IPS DF 6.9 (cell line): ENCODE data around the gene NUP205.

ENCODE experiments used
- DNase-seq: peaks from one replicate; pipeline ENCODE4 v3.0.0-alpha.2; 2013; ENCODE audit warnings: low read depth, low spot score
- H3K27ac ChIP-seq: one replicate; pipeline ENCODE4 v1.5.1; 2013; ENCODE audit warnings: low read length, control low read depth
- H3K27me3 ChIP-seq: 2 replicates; pipeline ENCODE4 v1.6.1; 2013; ENCODE audit warnings: mild to moderate bottlenecking, low read length; ENCODE audit not compliant: control insufficient read depth, insufficient read depth
- H3K36me3 ChIP-seq: 2 replicates; pipeline ENCODE4 v1.6.1; 2013; ENCODE audit warnings: low read length; ENCODE audit not compliant: control insufficient read depth, insufficient read depth
- H3K4me1 ChIP-seq: 2 replicates; pipeline ENCODE4 v1.6.1; 2013; ENCODE audit warnings: low read length; ENCODE audit not compliant: control insufficient read depth, insufficient read depth
- H3K4me3 ChIP-seq: 2 replicates; pipeline ENCODE4 v1.5.1; 2013; ENCODE audit warnings: mild to moderate bottlenecking, low read length
- H3K9me3 ChIP-seq: 2 replicates; pipeline ENCODE4 v1.6.1; 2013; ENCODE audit warnings: low read length, inconsistent platforms; ENCODE audit not compliant: control insufficient read depth, insufficient read depth
- WGBS: extraction: QIAGEN DNeasy Blood & Tissue Kit; methylation state at CpG from one replicate; pipeline ENCODE4 v1.1.7; 2013; ENCODE audit warnings: mixed read lengths, missing lambda C conversion rate; ENCODE audit not compliant: insufficient read length, insufficient coverage; 5-methylcytosine and 5-hydroxymethylcytosine counted together

The NUP205 gene

DNA sequence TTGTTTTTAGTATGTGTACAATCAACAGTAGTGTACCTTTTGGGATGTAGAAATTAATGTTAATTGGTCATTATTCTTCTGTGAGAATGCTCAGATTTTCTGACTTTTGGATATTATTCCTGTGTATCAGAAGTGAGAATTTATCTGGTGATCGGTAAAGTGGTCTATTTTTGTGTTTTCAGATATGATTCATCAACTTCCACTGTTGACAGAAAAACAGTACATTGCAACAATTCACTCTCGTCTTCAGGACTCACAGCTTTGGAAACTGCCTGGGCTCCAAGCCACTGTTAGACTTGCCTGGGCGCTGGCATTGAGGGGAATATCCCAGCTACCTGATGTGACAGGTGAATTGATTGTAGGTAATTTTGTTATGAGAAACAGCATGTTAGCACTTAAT is 20.9 kb downstream of the NUP205 start:
- WGBS: no CpG with 5 or more reads among the region's 3 CpGs
- no peaks in the 10 kb centered on the region for H3K4me1 ChIP-seq
- no peaks in the 10 kb centered on the region for H3K9me3 ChIP-seq
- no peak overlapping the region for H3K27ac ChIP-seq
- peaks cover 22% of the 10 kb centered on the region; the same call in 1 of the 2 replicates for H3K36me3 ChIP-seq
- no peak for DNase-seq
- H3K4me3 ChIP-seq: no peak overlapping the region
- no peaks in the 10 kb centered on the region for H3K27me3 ChIP-seq

DNA sequence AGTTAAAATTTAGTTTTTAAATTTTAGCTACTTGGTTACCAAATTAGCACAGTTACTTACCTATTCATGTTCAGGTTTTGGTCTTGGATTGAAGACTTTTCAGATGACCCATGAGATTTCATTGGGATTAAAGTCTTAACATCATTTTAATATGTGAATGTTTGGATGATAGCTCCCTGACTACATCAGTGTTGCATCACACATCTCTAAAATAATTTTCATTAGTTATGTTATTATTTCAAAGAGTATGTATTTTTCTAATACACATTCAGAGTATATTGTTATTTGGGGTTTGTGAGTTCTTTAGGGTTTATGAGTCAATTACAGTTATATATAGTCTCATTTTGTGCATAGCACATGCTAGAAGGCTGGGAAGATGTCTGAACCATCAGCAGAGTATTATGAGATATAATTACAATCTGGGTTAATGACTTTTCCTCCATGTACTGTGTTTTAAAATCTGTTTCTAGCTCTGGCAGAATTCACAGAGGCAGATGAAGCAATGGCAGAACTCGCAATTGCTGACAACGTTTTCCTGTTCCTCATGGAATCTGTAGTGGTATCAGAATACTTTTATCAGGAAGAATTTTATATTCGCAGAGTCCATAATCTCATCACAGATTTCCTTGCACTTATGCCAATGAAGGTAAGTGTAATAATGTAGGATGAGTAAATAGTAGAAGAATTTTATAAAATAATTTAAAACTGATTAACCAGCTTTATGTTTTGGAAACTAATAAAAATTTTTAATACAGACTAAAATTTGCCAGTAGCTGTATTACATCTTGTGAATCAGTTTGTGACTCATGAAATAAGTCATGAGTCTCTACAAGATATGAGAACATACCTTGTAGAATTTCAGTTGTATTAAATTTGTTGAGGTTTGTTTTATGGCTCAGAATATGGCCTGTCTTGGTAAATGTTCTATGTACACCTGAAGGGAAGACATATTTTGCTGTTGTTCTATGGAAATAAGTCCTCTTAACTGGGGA is 26.9 kb downstream of the NUP205 start:
- Histone ChIP-seq H3K36me3 (peaks cover 4% of the 10 kb centered on the region; the same call in 1 of the 2 replicates), H3K4me3 (no peak overlapping the region), H3K27ac (no peak overlapping the region), H3K27me3 (no peaks in the 10 kb centered on the region), H3K9me3 (no peaks in the 10 kb centered on the region), H3K4me1 (no peaks in the 10 kb centered on the region)
- DNase-seq: no peak
- no CpG with 5 or more reads among the region's 3 CpGs for WGBS

DNA sequence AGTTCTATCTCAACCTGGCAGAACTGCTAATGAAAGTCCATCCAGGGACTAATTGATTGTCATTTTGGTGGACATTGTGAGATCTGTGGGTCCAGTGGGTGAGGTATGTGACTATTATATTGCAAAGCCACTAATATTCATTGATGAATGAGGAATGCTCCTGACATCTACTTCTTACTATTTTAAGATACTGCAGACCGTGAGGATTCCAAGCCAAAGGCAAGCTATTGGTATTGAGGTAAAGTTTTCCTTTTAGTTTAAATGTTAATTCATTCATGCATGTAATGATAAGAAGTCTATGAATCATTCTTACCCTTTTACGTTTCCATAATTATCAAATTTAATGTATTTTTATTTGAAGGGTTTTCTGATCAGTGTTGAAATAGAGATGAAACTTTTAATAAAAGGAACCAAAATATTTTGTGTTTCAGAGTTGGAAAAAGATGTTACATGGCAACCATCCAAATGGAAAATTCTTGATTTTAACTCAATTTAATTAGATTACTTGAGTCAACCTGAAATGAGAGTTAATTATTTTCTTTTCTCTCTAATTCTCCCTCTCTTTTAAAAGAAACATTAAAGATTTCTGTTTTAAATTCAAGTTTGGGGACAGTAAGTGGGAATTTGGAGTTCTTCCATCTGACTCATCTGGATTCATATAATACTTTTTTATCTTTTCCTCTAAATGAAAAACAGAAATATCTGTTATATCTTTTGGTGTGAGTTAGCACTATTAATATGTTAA is 39.6 kb downstream of the NUP205 start:
- Histone ChIP-seq H3K27me3 (no peaks in the 10 kb centered on the region), H3K4me1 (no peaks in the 10 kb centered on the region), H3K27ac (no peak overlapping the region), H3K36me3 (peaks cover 10% of the 10 kb centered on the region; the same call in 1 of the 2 replicates), H3K9me3 (no peaks in the 10 kb centered on the region), H3K4me3 (no peak overlapping the region)
- WGBS: no CpG with 5 or more reads among the region's 2 CpGs
- DNase-seq: no peak

DNA sequence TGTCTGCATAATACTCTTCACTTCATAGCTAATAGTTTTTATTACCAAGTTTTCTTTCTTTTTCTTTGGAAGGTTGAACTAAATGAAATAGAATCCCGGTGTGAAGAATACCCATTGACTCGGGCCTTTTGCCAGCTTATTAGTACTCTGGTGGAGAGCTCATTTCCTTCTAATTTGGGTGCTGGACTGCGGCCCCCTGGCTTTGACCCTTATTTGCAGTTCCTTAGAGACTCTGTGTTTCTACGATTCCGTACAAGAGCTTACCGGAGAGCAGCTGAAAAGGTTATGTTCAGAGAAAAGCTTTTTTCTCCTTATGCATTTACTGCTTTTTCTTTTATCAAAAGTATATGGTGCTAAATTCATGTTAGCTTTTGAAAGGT is 40.2 kb downstream of the NUP205 start:
- no CpG with 5 or more reads among the region's 6 CpGs for WGBS
- H3K36me3 ChIP-seq: peaks cover 10% of the 10 kb centered on the region; the same call in 1 of the 2 replicates
- no peak overlapping the region for H3K27ac ChIP-seq

DNA sequence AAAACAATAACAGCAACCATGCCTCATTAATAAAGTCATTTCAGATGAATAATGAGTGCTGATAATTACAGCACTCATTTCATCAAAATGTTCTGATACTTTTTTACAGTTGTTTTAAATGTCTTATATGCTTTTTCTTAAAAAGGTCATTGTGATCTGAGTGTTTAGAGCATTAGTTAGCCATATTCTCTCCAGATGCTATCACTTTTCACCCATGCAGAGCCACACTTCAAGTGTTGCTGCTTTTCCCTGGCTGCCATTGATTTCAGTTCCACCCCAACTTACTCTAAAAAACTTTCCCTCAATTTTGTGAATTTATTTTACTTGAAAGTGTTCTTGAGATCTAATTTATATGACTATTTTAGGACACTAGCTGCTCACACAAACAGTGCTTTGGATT is 41.8 kb downstream of the NUP205 start:
- H3K36me3 ChIP-seq: peaks cover 14% of the 10 kb centered on the region; the same call in 1 of the 2 replicates
- no peaks in the 10 kb centered on the region for H3K4me1 ChIP-seq
- H3K9me3 ChIP-seq: no peaks in the 10 kb centered on the region
- no peaks in the 10 kb centered on the region for H3K27me3 ChIP-seq
- H3K4me3 ChIP-seq: no peak overlapping the region
- no peak overlapping the region for H3K27ac ChIP-seq
- DNase-seq: no peak

More for the DNA sequence above, 40.2 kb downstream of the NUP205 start:
- DNase-seq: no peak
- Histone ChIP-seq H3K4me3 (no peak overlapping the region), H3K9me3 (no peaks in the 10 kb centered on the region), H3K4me1 (no peaks in the 10 kb centered on the region), H3K27me3 (no peaks in the 10 kb centered on the region)

GRCh38 chr7:135600226-135600625 is 42.5 kb downstream of the NUP205 start:
- H3K27ac ChIP-seq: no peak overlapping the region
- H3K36me3 ChIP-seq: peaks cover 7% of the 10 kb centered on the region; the same call in 1 of the 2 replicates
- WGBS: no CpG with 5 or more reads among the region's 2 CpGs

DNA sequence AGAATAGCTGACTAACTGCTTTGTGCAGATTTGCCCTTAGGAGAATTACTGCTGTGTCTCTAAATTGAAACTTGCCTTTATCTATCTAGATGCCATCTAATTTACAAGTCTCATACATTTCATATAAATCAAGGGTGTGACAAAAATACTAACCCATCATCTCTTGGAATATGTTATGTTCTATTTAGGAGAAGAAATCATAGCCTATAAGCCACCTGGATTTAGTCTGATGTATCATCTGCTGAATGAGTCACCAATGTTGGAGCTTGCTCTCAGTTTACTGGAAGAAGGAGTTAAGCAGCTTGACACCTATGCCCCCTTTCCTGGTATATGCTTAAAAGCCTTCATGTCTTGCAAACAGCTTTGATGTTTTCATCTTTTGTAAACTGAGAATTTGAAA is 43.5 kb downstream of the NUP205 start:
- Histone ChIP-seq H3K27me3 (no peaks in the 10 kb centered on the region), H3K4me1 (no peaks in the 10 kb centered on the region), H3K4me3 (no peak overlapping the region), H3K9me3 (no peaks in the 10 kb centered on the region), H3K27ac (no peak overlapping the region), H3K36me3 (peaks cover 7% of the 10 kb centered on the region; the same call in 1 of the 2 replicates)
- no peak for DNase-seq

More at GRCh38 chr7:135600226-135600625, 42.5 kb downstream of the NUP205 start:
- no peaks in the 10 kb centered on the region for H3K9me3 ChIP-seq
- DNase-seq: no peak
- no peak overlapping the region for H3K4me3 ChIP-seq
- no peaks in the 10 kb centered on the region for H3K4me1 ChIP-seq
- no peaks in the 10 kb centered on the region for H3K27me3 ChIP-seq

GRCh38 chr7:135602304-135602703 is 44.6 kb downstream of the NUP205 start:
- DNase-seq: no peak
- no CpG with 5 or more reads among the region's 1 CpG for WGBS
- Histone ChIP-seq H3K27me3 (no peaks in the 10 kb centered on the region), H3K4me1 (no peaks in the 10 kb centered on the region), H3K36me3 (peaks cover 10% of the 10 kb centered on the region; the same call in 1 of the 2 replicates), H3K9me3 (no peaks in the 10 kb centered on the region), H3K4me3 (no peak overlapping the region), H3K27ac (no peak overlapping the region)

DNA sequence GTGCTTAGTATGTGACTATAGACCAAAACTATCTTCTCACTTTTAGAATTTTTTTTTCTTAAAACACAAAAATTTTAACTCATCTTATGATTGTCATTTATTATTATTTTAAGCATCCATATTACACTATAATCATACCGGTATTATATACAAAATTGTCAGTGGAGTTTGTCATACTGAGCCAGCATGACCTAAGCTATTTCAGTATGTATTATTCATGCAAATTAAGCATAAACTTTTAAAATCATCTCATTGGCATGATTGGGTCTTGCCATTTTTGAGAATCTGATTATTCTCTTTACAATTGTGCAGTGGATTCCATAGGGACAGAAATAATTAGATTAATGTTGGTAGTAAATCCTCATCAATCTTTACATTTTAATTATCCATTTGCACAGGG is 58.4 kb downstream of the NUP205 start:
- Histone ChIP-seq H3K27me3 (no peaks in the 10 kb centered on the region), H3K4me1 (no peaks in the 10 kb centered on the region), H3K36me3 (peaks cover 10% of the 10 kb centered on the region; the same call in 1 of the 2 replicates), H3K4me3 (no peak overlapping the region), H3K9me3 (no peaks in the 10 kb centered on the region), H3K27ac (no peak overlapping the region)
- no CpG with 5 or more reads among the region's 1 CpG for WGBS
- no peak for DNase-seq

DNA sequence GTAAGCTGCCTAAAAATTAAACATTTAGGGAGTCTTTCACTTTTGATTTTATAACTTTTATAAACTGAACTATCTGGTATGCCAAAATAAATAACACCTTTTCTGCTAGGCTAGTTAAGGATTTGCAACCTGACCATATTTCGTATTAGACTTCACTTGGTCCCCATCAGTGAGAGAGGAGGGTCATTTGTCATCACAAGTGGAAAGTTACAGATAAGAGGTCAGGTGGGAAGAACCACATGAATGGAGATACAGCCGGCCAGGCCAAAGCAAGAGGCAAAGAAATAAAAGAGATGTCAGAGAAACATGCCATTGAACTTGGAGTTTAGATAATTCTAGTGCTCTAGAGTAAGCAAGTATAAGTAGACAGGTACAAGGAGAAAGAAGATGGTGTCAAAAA is 60.1 kb downstream of the NUP205 start:
- Histone ChIP-seq H3K36me3 (peaks cover 10% of the 10 kb centered on the region; the same call in 1 of the 2 replicates), H3K4me3 (no peak overlapping the region), H3K9me3 (no peaks in the 10 kb centered on the region), H3K4me1 (no peaks in the 10 kb centered on the region), H3K27ac (no peak overlapping the region), H3K27me3 (no peaks in the 10 kb centered on the region)
- no peak for DNase-seq
- no CpG with 5 or more reads among the region's 2 CpGs for WGBS
